Measurements from ENCODE around the gene C6orf136. TPM values are rescaled to one million over a fixed set of nuclear protein-coding genes. Genes with fewer than 3 reads are reported as not detected.

The C6orf136 gene
- total and polyA plus RNA-seq, 10 of the 15 experiments (the other 5 are each of a cell fraction or from before 2014, with no cell fraction given), result 5.2 to 24.1 (median 14.9) TPM

GRCh38 chr6:30690403-30691207, 43.7 kb downstream of the C6orf136 start, which contains the start of gene NRM:
Gene NRM, minus strand, starts transcription at chr6:30690984. Its CDS starts 10 bp downstream, at chr6:30690974.
- Histone ChIP-seq H3K4me3 (peak within 1 kb of the TSS; percentile 100), H3K9me3 (replicated peaks; ENCODE audit: control insufficient read depth, insufficient read depth, low read length) (no peaks in the 10 kb centered on the region), H3K4me2 (ENCODE audit: control insufficient read depth, insufficient read depth) (peak within 1 kb of the TSS; percentile 69), H3K27me3 (replicated peaks in 1 of 2; ENCODE audit: control insufficient read depth in 2 of 2, insufficient read depth in 2 of 2, low read length in 1 of 2) (no peaks in the 10 kb centered on the region), H2AFZ (ENCODE audit: control insufficient read depth, low read depth, low read length) (peak within 1 kb of the TSS; percentile 98), H3K79me2 (ENCODE audit: control insufficient read depth, insufficient read depth, low read length) (peaks cover 51% of the 10 kb centered on the region), H3K9ac (ENCODE audit: control insufficient read depth, insufficient read depth, low read length) (peak within 1 kb of the TSS; percentile 75), H4K20me1 (ENCODE audit: control insufficient read depth, insufficient read depth) (no peaks in the 10 kb centered on the region), H3K27ac (ENCODE audit: control insufficient read depth, insufficient read depth) (peak within 1 kb of the TSS; percentile 96), H3K36me3 (ENCODE audit: control insufficient read depth in 2 of 2, insufficient read depth in 2 of 2, low read length in 1 of 2) (no peaks in the 10 kb centered on the region), H3K4me1 (ENCODE audit: control insufficient read depth, insufficient read depth, low read length) (peaks cover 15% of the 10 kb centered on the region)
- BruUV-seq (replicated peaks), result no TSS peak
- WGBS (ENCODE audit: insufficient coverage, insufficient replicate concordance, low lambda C conversion rate, missing lambda C conversion rate), result 1% methylated on average over 28 of the region's 40 CpGs
- intact Hi-C loops (cut with micrococcal nuclease; ENCODE audit: unreplicated experiment), result no loop called here
- ChIA-PET POLR2A (interaction anchor here (0.5 to 6.1 kb wide), 15 partner anchors 10 to 133 kb away, joined by 3 to 167 read pairs (median 5); partner anchors contain the start of genes MDC1, MRPS18B, PRR3 and TUBB), RAD21 (ENCODE audit: unreplicated experiment) (interaction anchor here (0.8 to 6.4 kb wide), 5 partner anchors 9 to 28 kb away, joined by 3 to 114 read pairs (median 4); partner anchors contain the start of genes DHX16, MDC1 and TUBB), CTCF (interaction anchor here (0.7 to 4.8 kb wide), 10 partner anchors 10 to 380 kb away, joined by 3 to 64 read pairs (median 10); partner anchors contain the start of genes MDC1 and TUBB), SMC1A (ENCODE audit: uncharacterized antibody, unreplicated experiment) (interaction anchor here (0.7 to 6.9 kb wide), 10 partner anchors 10 to 526 kb away, joined by 3 to 73 read pairs (median 4); partner anchors contain the start of genes DHX16 and MDC1)
- in situ Hi-C loops (cut with MboI), result no loop called here
- DNase-seq (ENCODE audit: low read depth, low spot score), result no peak
- peak; percentile 23 for FAIRE-seq
- ATAC-seq, result peak; percentile 38
- TF ChIP-seq STAT1 (conservative IDR thresholded peaks at IDR 0.05), result no peak
- no peak for TF ChIP-seq WRNIP1 (IDR thresholded peaks at IDR 0.05; ENCODE audit: borderline replicate concordance, low read depth, low read length)
- no peak for TF ChIP-seq CREB1 (IDR thresholded peaks at IDR 0.05; ENCODE audit: low read depth)
- TF ChIP-seq ZNF384 (IDR thresholded peaks at IDR 0.05; ENCODE audit: borderline replicate concordance, low read depth, low read length), result no peak
- no peak for TF ChIP-seq EZH2 (IDR thresholded peaks at IDR 0.05; ENCODE audit: borderline replicate concordance, control insufficient read depth, low read depth, low read length)
- no peak for TF ChIP-seq SIX5 (IDR thresholded peaks at IDR 0.05; ENCODE audit: low read depth, low read length, severe bottlenecking)
- TF ChIP-seq EP300 (IDR thresholded peaks at IDR 0.05; ENCODE audit: borderline replicate concordance in 1 of 2, control insufficient read depth in 1 of 2, low read depth in 2 of 2, low read length in 2 of 2), result no peak
- peak; percentile 91 for TF ChIP-seq IKZF1 (conservative IDR thresholded peaks at IDR 0.05)
- TF ChIP-seq ZSCAN29 (IDR thresholded peaks at IDR 0.05), result no peak
- peak; percentile 91 for TF ChIP-seq EED (IDR thresholded peaks at IDR 0.05; ENCODE audit: low read depth)
- no peak for TF ChIP-seq ETV6 (conservative IDR thresholded peaks at IDR 0.05 in 1 of 2, IDR thresholded peaks at IDR 0.05 in 1 of 2; ENCODE audit: borderline replicate concordance in 1 of 2, low read depth in 1 of 2)
- peak; percentile 77 for TF ChIP-seq YY1 (IDR thresholded peaks at IDR 0.05; ENCODE audit: low read depth, low read length)
- TF ChIP-seq MYC (IDR thresholded peaks at IDR 0.05; ENCODE audit: insufficient read depth, insufficient read length, insufficient replicate concordance, low read length, severe bottlenecking), result no peak
- no peak for TF ChIP-seq KAT2A (conservative IDR thresholded peaks at IDR 0.05; ENCODE audit: control insufficient read depth, low read depth, low read length)
- TF ChIP-seq SRF (IDR thresholded peaks at IDR 0.05; ENCODE audit: low read depth in 2 of 2, low read length in 2 of 2), result no peak
- TF ChIP-seq ZNF592 (IDR thresholded peaks at IDR 0.05), result no peak
- no peak for TF ChIP-seq NRF1 (conservative IDR thresholded peaks at IDR 0.05; ENCODE audit: low read depth, low read length)
- TF ChIP-seq MAX (IDR thresholded peaks at IDR 0.05; ENCODE audit: low read depth, low read length), result no peak
